ENCODE data around the gene RALGPS2. TPM values are rescaled to one million over a fixed set of nuclear protein-coding genes. Genes with fewer than 3 reads are reported as not detected.
A peak's percentile ranks its signal among the peaks of the same experiment; 100 is the strongest.

RALGPS2 gene
- total and polyA plus RNA-seq, 2 experiments from 2014 or later: 8.1 to 31.2 TPM

DNA sequence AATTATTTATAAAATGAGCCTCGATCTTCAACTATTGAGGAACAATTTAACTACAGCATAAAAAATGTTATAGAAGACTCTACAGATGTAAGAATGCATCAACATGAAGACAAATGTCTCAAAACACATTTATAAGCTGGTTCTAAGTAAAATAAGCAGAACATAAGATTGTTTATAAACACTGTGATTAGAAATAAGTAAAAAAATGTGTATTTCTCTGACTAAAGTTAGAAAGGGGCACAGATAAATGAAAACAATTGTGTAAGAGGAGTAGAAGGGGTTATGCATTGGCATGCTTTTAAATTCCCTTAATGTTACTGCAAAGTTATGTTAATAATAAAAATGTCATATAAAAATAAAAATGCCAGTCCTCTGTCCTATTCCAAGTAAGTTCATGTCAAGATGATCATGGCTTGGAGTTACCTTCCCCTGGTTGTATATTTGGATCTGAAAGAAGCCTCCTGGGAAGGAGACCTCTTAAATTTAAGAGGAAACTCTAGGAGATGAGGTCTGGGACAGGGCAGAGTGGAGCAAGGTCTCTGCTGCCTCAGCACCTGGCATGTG is 230.4 kb downstream of the RALGPS2 start (continued):
- TF ChIP-seq, protein P1, sequence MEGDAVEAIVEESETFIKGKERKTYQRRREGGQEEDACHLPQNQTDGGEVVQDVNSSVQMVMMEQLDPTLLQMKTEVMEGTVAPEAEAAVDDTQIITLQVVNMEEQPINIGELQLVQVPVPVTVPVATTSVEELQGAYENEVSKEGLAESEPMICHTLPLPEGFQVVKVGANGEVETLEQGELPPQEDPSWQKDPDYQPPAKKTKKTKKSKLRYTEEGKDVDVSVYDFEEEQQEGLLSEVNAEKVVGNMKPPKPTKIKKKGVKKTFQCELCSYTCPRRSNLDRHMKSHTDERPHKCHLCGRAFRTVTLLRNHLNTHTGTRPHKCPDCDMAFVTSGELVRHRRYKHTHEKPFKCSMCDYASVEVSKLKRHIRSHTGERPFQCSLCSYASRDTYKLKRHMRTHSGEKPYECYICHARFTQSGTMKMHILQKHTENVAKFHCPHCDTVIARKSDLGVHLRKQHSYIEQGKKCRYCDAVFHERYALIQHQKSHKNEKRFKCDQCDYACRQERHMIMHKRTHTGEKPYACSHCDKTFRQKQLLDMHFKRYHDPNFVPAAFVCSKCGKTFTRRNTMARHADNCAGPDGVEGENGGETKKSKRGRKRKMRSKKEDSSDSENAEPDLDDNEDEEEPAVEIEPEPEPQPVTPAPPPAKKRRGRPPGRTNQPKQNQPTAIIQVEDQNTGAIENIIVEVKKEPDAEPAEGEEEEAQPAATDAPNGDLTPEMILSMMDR (conservative IDR thresholded peaks at IDR 0.05; ENCODE audit: low read depth in 2 of 2): no peak
- TF ChIP-seq JUNB (IDR thresholded peaks at IDR 0.05; ENCODE audit: unreplicated experiment) (no peak), EZH2phosphoT487 (IDR thresholded peaks at IDR 0.05; ENCODE audit: unreplicated experiment) (no peak)
- TF ChIP-seq, protein P2, sequence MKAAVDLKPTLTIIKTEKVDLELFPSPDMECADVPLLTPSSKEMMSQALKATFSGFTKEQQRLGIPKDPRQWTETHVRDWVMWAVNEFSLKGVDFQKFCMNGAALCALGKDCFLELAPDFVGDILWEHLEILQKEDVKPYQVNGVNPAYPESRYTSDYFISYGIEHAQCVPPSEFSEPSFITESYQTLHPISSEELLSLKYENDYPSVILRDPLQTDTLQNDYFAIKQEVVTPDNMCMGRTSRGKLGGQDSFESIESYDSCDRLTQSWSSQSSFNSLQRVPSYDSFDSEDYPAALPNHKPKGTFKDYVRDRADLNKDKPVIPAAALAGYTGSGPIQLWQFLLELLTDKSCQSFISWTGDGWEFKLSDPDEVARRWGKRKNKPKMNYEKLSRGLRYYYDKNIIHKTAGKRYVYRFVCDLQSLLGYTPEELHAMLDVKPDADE (IDR thresholded peaks at IDR 0.05): no peak

DNA sequence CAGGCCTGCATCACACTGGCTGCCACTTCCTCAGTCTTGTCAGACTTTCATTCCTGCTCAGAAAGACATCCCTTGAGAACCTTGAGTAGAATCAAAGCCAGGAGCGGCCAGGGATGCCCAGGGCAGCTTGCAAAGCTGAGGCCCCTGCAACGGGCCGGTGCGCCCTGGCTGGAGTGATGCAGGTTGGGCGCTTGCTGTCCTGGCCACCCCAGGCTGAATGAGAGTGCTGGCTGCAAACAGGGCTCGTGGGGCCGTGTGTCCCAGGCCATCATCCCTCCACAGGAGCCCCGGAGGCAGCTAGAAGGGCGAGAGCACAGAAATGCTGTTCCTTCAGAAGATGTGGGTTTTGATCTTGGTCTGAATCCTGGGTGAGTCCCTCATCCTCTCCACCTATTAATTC is 233.4 kb downstream of the RALGPS2 start:
- Histone ChIP-seq H3K36me3 (ENCODE audit: insufficient read depth) (no peaks in the 10 kb centered on the region), H2AFZ (no peak overlapping the region), H3K4me1 (ENCODE audit: insufficient read depth) (no peaks in the 10 kb centered on the region), H3K27ac (ENCODE audit: low read depth) (no peak overlapping the region), H3K27me3 (ENCODE audit: insufficient read depth) (no peaks in the 10 kb centered on the region), H4K20me1 (replicated peaks; ENCODE audit: insufficient read depth) (no peaks in the 10 kb centered on the region), H3K4me2 (no peak overlapping the region), H3K9me2 (ENCODE audit: insufficient read depth) (no peaks in the 10 kb centered on the region), H3K79me2 (replicated peaks; ENCODE audit: insufficient read depth) (no peaks in the 10 kb centered on the region), H3K4me3 (no peak overlapping the region), H3F3A (replicated peaks; ENCODE audit: low read depth) (no peaks in the 10 kb centered on the region)
- DNase-seq (ENCODE audit: low spot score) (no peak), ATAC-seq (no peak)
- TF ChIP-seq, protein P2 (IDR thresholded peaks at IDR 0.05): no peak
- Mint-ChIP-seq H3K4me3 (no peak overlapping the region), H3K4me1 (no peaks in the 10 kb centered on the region), H3K9me3 (peaks cover 6% of the 10 kb centered on the region; the same call in 2 of the 3 replicates), H3K27me3 (ENCODE audit: insufficient read depth, low read depth, poor library complexity) (peaks cover 6% of the 10 kb centered on the region), H3K27ac (no peak overlapping the region), H3K36me3 (ENCODE audit: low read depth) (no peaks in the 10 kb centered on the region; the same call in 2 of the 3 replicates)

DNA sequence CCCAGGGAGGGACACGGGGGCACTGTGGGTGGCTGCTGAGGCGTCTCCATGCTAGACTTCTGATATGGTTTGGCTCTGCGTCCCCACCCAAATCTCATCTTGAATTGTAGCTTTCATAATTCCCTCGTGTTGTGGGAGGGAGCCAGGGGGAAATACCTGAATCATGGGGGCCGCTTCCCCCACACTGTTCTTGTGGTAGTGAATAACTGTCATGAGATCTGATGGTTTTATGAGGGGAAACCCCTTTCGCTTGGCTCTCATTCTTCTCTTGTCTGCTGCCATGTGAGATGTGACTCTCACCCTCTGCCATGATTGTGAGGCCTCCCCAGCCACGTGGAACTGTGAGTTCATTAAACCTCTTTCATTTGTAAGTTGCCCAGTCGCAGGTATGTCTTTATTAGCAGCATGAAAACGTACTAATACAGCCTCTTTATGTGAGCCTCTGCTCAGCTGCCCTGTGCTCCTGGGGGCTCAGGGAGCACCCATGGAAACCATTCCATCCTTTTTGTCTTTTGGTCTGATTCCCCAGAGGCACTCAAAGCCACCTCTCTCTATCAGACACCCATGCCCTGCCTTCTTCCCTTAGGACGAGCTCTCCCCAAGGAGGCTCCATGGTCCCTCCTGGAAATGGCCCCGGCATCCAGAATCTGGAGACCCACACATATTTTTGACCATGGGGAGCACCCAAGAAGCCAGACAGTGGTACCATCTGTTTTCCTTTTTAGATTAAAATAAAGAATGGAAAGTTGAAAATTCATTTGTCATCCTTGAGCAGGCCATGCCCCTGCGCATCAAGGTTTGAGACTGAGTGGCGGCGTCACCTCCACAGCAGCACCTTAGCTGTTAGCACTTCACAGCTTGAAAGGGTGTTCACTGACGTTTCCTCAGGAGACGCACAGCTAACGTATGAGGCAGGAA is 234.8 kb downstream of the RALGPS2 start:
- ATAC-seq (no peak), DNase-seq (ENCODE audit: low spot score) (no peak)
- Histone ChIP-seq H3K4me2 (no peak overlapping the region), H3K27ac (ENCODE audit: low read depth) (no peak overlapping the region), H3K36me3 (ENCODE audit: insufficient read depth) (no peaks in the 10 kb centered on the region), H3K4me3 (no peak overlapping the region), H3K27me3 (ENCODE audit: insufficient read depth) (no peaks in the 10 kb centered on the region), H3F3A (replicated peaks; ENCODE audit: low read depth) (no peaks in the 10 kb centered on the region), H2AFZ (peak overlapping the region; percentile 78; the same call in 1 of the 2 replicates), H3K9me2 (ENCODE audit: insufficient read depth) (no peaks in the 10 kb centered on the region), H4K20me1 (replicated peaks; ENCODE audit: insufficient read depth) (no peaks in the 10 kb centered on the region), H3K4me1 (ENCODE audit: insufficient read depth) (no peaks in the 10 kb centered on the region), H3K79me2 (replicated peaks; ENCODE audit: insufficient read depth) (no peaks in the 10 kb centered on the region)
- no peak overlapping the region for H3K27ac Mint-ChIP-seq
- H3K27me3 Mint-ChIP-seq (ENCODE audit: insufficient read depth, low read depth, poor library complexity): peaks cover 8% of the 10 kb centered on the region
- no peak overlapping the region for H3K4me3 Mint-ChIP-seq
- H3K36me3 Mint-ChIP-seq (ENCODE audit: low read depth): no peaks in the 10 kb centered on the region; the same call in 1 of the 3 replicates
- no peaks in the 10 kb centered on the region for H3K4me1 Mint-ChIP-seq
- peaks cover 15% of the 10 kb centered on the region; the same call in 2 of the 3 replicates for H3K9me3 Mint-ChIP-seq
- TF ChIP-seq, protein P3, sequence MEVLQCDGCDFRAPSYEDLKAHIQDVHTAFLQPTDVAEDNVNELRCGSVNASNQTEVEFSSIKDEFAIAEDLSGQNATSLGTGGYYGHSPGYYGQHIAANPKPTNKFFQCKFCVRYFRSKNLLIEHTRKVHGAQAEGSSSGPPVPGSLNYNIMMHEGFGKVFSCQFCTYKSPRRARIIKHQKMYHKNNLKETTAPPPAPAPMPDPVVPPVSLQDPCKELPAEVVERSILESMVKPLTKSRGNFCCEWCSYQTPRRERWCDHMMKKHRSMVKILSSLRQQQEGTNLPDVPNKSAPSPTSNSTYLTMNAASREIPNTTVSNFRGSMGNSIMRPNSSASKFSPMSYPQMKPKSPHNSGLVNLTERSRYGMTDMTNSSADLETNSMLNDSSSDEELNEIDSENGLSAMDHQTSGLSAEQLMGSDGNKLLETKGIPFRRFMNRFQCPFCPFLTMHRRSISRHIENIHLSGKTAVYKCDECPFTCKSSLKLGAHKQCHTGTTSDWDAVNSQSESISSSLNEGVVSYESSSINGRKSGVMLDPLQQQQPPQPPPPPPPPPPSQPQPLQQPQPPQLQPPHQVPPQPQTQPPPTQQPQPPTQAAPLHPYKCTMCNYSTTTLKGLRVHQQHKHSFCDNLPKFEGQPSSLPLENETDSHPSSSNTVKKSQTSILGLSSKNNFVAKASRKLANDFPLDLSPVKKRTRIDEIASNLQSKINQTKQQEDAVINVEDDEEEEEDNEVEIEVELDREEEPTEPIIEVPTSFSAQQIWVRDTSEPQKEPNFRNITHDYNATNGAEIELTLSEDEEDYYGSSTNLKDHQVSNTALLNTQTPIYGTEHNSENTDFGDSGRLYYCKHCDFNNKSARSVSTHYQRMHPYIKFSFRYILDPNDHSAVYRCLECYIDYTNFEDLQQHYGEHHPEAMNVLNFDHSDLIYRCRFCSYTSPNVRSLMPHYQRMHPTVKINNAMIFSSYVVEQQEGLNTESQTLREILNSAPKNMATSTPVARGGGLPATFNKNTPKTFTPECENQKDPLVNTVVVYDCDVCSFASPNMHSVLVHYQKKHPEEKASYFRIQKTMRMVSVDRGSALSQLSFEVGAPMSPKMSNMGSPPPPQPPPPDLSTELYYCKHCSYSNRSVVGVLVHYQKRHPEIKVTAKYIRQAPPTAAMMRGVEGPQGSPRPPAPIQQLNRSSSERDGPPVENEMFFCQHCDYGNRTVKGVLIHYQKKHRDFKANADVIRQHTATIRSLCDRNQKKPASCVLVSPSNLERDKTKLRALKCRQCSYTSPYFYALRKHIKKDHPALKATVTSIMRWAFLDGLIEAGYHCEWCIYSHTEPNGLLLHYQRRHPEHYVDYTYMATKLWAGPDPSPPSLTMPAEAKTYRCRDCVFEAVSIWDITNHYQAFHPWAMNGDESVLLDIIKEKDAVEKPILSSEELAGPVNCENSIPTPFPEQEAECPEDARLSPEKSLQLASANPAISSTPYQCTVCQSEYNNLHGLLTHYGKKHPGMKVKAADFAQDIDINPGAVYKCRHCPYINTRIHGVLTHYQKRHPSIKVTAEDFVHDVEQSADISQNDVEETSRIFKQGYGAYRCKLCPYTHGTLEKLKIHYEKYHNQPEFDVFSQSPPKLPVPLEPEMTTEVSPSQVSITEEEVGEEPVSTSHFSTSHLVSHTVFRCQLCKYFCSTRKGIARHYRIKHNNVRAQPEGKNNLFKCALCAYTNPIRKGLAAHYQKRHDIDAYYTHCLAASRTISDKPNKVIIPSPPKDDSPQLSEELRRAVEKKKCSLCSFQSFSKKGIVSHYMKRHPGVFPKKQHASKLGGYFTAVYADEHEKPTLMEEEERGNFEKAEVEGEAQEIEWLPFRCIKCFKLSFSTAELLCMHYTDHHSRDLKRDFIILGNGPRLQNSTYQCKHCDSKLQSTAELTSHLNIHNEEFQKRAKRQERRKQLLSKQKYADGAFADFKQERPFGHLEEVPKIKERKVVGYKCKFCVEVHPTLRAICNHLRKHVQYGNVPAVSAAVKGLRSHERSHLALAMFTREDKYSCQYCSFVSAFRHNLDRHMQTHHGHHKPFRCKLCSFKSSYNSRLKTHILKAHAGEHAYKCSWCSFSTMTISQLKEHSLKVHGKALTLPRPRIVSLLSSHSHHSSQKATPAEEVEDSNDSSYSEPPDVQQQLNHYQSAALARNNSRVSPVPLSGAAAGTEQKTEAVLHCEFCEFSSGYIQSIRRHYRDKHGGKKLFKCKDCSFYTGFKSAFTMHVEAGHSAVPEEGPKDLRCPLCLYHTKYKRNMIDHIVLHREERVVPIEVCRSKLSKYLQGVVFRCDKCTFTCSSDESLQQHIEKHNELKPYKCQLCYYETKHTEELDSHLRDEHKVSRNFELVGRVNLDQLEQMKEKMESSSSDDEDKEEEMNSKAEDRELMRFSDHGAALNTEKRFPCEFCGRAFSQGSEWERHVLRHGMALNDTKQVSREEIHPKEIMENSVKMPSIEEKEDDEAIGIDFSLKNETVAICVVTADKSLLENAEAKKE (CRISPR knock-in tag; IDR thresholded peaks at IDR 0.05): no peak

All from GM23338 (cell line).